H9 (cell line): Measurements from ENCODE around the gene DAPK1. TPM values are rescaled to one million over a fixed set of nuclear protein-coding genes. Genes with fewer than 3 reads are reported as not detected.
A peak's percentile ranks its signal among the peaks of the same experiment; 100 is the strongest.

Experiments used
- DNase-seq: peaks from one replicate; pipeline ENCODE4 v3.0.0-alpha.2; 2017
- H2AFZ ChIP-seq: one replicate; pipeline ENCODE4 v1.6.1; 2013; ENCODE audit warnings: mild to moderate bottlenecking, low read length, control low read depth, moderate library complexity
- H2AK5ac ChIP-seq: 2 replicates; pipeline ENCODE4 v1.6.1; 2013; ENCODE audit warnings: low read length, control low read depth, mixed read lengths; ENCODE audit not compliant: insufficient read length
- H2BK120ac ChIP-seq: one replicate; pipeline ENCODE4 v1.6.1; 2013; ENCODE audit warnings: low read depth, mild to moderate bottlenecking, low read length, control low read depth, inconsistent platforms; ENCODE audit not compliant: poor library complexity, severe bottlenecking
- H2BK12ac ChIP-seq: 2 replicates; pipeline ENCODE4 v1.6.1; 2013; ENCODE audit warnings: low read length, control low read depth, mixed read lengths, low read depth; ENCODE audit not compliant: insufficient read length
- H2BK15ac ChIP-seq: 2 replicates; pipeline ENCODE4 v1.6.1; 2013; ENCODE audit warnings: low read depth, low read length, control low read depth
- H2BK20ac ChIP-seq: one replicate; pipeline ENCODE4 v1.6.1; 2013; ENCODE audit warnings: low read depth, mild to moderate bottlenecking, low read length, control low read depth, inconsistent platforms; ENCODE audit not compliant: poor library complexity, severe bottlenecking
- H2BK5ac ChIP-seq: 2 replicates; pipeline ENCODE4 v1.6.1; 2013; ENCODE audit warnings: low read length, control low read depth, mixed read lengths; ENCODE audit not compliant: insufficient read length
- H3K14ac ChIP-seq: 2 replicates; pipeline ENCODE4 v1.6.1; 2013; ENCODE audit warnings: low read length, control low read depth; ENCODE audit not compliant: insufficient read depth
- H3K18ac ChIP-seq: 2 replicates; pipeline ENCODE4 v1.6.1; 2013; ENCODE audit warnings: low read depth, mild to moderate bottlenecking, mixed read lengths, low read length, control low read depth; ENCODE audit not compliant: insufficient read length
- H3K23ac ChIP-seq: 2 replicates; pipeline ENCODE4 v1.6.1; 2013; ENCODE audit warnings: low read length, control low read depth, mixed read lengths, low read depth; ENCODE audit not compliant: insufficient read length
- H3K23me2 ChIP-seq: 2 replicates; pipeline ENCODE4 v1.6.1; 2013; ENCODE audit warnings: low read depth, mild to moderate bottlenecking, mixed read lengths, low read length, control low read depth; ENCODE audit not compliant: insufficient read length, poor library complexity, severe bottlenecking
- H3K27ac ChIP-seq: 2 replicates; pipeline ENCODE4 v1.5.1; 2013; ENCODE audit warnings: low read length, control low read depth, mixed read lengths, low read depth; ENCODE audit not compliant: insufficient read length
- H3K27me3 ChIP-seq: 2 replicates; pipeline ENCODE4 v1.6.1; 2013; ENCODE audit warnings: low read length, control low read depth, inconsistent platforms; ENCODE audit not compliant: insufficient read depth
- H3K4ac ChIP-seq: 2 replicates; pipeline ENCODE4 v1.6.1; 2013; ENCODE audit warnings: low read depth, mild to moderate bottlenecking, control low read depth, inconsistent platforms, low read length, moderate library complexity
- H3K4me1 ChIP-seq: 2 replicates; pipeline ENCODE4 v1.6.1; 2013; ENCODE audit warnings: low read length, control low read depth, inconsistent platforms; ENCODE audit not compliant: insufficient read depth
- H3K4me2 ChIP-seq: 2 replicates; pipeline ENCODE4 v1.6.1; 2013; ENCODE audit warnings: low read length, control low read depth, mixed read lengths; ENCODE audit not compliant: insufficient read length, insufficient read depth
- H3K56ac ChIP-seq: 2 replicates; pipeline ENCODE4 v1.6.1; 2013; ENCODE audit warnings: low read depth, mild to moderate bottlenecking, mixed read lengths, low read length, control low read depth; ENCODE audit not compliant: insufficient read length
- H3K79me1 ChIP-seq: 2 replicates; pipeline ENCODE4 v1.6.1; 2013; ENCODE audit warnings: low read depth, mild to moderate bottlenecking, moderate library complexity, low read length, control low read depth, inconsistent platforms; ENCODE audit not compliant: insufficient read depth, poor library complexity, severe bottlenecking
- H3K79me2 ChIP-seq: 2 replicates; pipeline ENCODE4 v1.6.1; 2013; ENCODE audit warnings: low read length, control low read depth, inconsistent platforms; ENCODE audit not compliant: insufficient read depth
- H3K9ac ChIP-seq: 2 replicates; pipeline ENCODE4 v1.6.1; 2013; ENCODE audit warnings: low read length, control low read depth, mixed read lengths; ENCODE audit not compliant: insufficient read length; ENCODE audit errors: extremely low read depth
- H3K9me3 ChIP-seq: one replicate; pipeline ENCODE4 v1.6.1; 2013; ENCODE audit warnings: low read depth, low read length, inconsistent platforms; ENCODE audit not compliant: control insufficient read depth
- H3T11ph ChIP-seq: one replicate; pipeline ENCODE4 v1.6.1; 2013; ENCODE audit warnings: mild to moderate bottlenecking, low read length, control low read depth, inconsistent platforms
- H4K20me1 ChIP-seq: one replicate; pipeline ENCODE4 v1.6.1; 2013; ENCODE audit not compliant: control insufficient read depth, insufficient read length, insufficient read depth
- H4K5ac ChIP-seq: 2 replicates; pipeline ENCODE4 v1.6.1; 2013; ENCODE audit warnings: low read depth, mild to moderate bottlenecking, mixed read lengths, low read length, control low read depth; ENCODE audit not compliant: insufficient read length
- H4K8ac ChIP-seq: replicated peaks from 2 replicates; pipeline ENCODE4 v1.6.1; 2013; ENCODE audit warnings: low read length, control low read depth, mixed read lengths, low read depth; ENCODE audit not compliant: insufficient read length
- H4K91ac ChIP-seq: 2 replicates; pipeline ENCODE4 v1.6.1; 2013; ENCODE audit warnings: low read depth, mild to moderate bottlenecking, moderate library complexity, mixed read lengths, low read length, control low read depth; ENCODE audit not compliant: insufficient read length
- H3K27ac Mint-ChIP-seq, 3 experiments: 2 replicates in 2 of 3; 3 replicates in 1 of 3; pipeline ENCODE4 v1.8.0; 2020 to 2021; ENCODE audit warnings: mixed read lengths in 3 of 3, mild to moderate bottlenecking in 1 of 3, moderate library complexity in 1 of 3
- H3K27me3 Mint-ChIP-seq: 2 replicates; pipeline ENCODE4 v1.8.0; 2021; ENCODE audit warnings: low read depth, mild to moderate bottlenecking, moderate library complexity, mixed read lengths
- H3K36me3 Mint-ChIP-seq, 3 experiments: 2 replicates in 2 of 3; 3 replicates in 1 of 3; pipeline ENCODE4 v1.8.0; 2020 to 2021; ENCODE audit warnings: low read depth in 3 of 3, mixed read lengths in 3 of 3; ENCODE audit not compliant: insufficient read depth in 1 of 3
- H3K4me1 Mint-ChIP-seq, 2 experiments: 2 replicates each; pipeline ENCODE4 v1.8.0; 2020; ENCODE audit warnings: mixed read lengths in 2 of 2
- H3K4me3 Mint-ChIP-seq, 2 experiments: 2 replicates in 1 of 2; 3 replicates in 1 of 2; pipeline ENCODE4 v1.8.0; 2020 to 2021; ENCODE audit warnings: mild to moderate bottlenecking in 2 of 2, mixed read lengths in 2 of 2, moderate library complexity in 1 of 2
- H3K9me3 Mint-ChIP-seq, 2 experiments: 2 replicates in 1 of 2; 3 replicates in 1 of 2; pipeline ENCODE4 v1.8.0; 2020; ENCODE audit warnings: mild to moderate bottlenecking in 2 of 2, mixed read lengths in 2 of 2, moderate library complexity in 1 of 2
- WGBS: extraction: QIAGEN DNeasy Blood & Tissue Kit; methylation state at CpG from one replicate; pipeline ENCODE4 v1.1.7; 2013; ENCODE audit warnings: missing lambda C conversion rate, low lambda C conversion rate, mixed read lengths; ENCODE audit not compliant: insufficient read length; ENCODE audit errors: extremely low coverage; 5-methylcytosine and 5-hydroxymethylcytosine counted together
- total RNA-seq: library from RNA; stranded (reverse); gene quantifications from 2 replicates; pipeline ENCODE4 v1.2.1, GENCODE V29; 2021
- TF ChIP-seq, protein P1 (sequence below): fragments of 200-600 bp; sonication (generic); conservative IDR thresholded peaks from 3 replicates; pipeline ENCODE4 v1.8.0; 2021; ENCODE audit warnings: antibody characterized with exemption, mild to moderate bottlenecking

The DAPK1 gene
- total RNA-seq, 1 experiment from 2014 or later: 79.4 TPM

DNA sequence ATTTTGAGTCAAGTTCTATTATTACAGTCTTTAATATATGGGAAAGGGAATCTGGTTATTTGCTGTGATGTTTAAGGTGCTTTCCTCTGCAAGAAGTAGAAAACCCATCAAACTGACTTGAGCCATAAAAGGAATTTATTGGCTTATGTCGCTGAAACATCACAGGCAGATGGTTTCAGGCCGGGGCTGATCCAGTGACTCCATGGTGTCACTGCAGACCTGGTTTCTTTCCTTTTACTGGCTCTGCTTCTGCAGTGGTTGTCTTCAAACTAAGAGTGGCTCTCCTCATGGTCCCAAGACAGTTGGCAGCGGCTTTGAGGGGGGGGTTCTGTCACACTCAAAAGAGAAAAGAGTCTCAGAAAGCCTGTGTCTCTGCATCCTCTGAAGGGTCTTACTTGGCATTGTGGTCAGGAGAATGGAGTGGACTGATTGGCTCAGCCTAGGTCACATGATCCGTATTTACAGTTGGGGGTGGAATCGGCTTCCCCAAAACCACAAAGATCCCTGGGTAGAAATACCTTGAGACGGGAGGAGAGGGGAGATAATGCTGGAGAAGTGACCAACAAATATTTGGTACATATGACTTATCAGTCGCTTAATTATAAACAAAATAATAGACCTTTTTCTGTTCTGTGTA, 106.3 kb downstream of the DAPK1 start:
- WGBS: no CpG with 5 or more reads among the region's 7 CpGs
- no peak overlapping the region for H3K4me2 ChIP-seq
- H4K91ac ChIP-seq: no peak overlapping the region
- peaks cover 48 to 49% of the 10 kb centered on the region in 2 experiments for H3K4me1 Mint-ChIP-seq
- H4K8ac ChIP-seq: no peak overlapping the region
- H3K36me3 Mint-ChIP-seq: peaks cover 26 to 31% (median 26%) of the 10 kb centered on the region in 3 experiments; a peak in 6 of 7 replicates
- H3K14ac ChIP-seq: no peak overlapping the region
- H3K56ac ChIP-seq: no peak overlapping the region
- H3K18ac ChIP-seq: no peak overlapping the region
- H3K79me1 ChIP-seq: peaks cover 3% of the 10 kb centered on the region
- H3K27ac ChIP-seq: no peak overlapping the region
- no peaks in the 10 kb centered on the region for H3K9me3 ChIP-seq
- no peaks in the 10 kb centered on the region for H4K20me1 ChIP-seq
- H3K23me2 ChIP-seq: no peaks in the 10 kb centered on the region
- H2AK5ac ChIP-seq: no peak overlapping the region
- no peaks in the 10 kb centered on the region for H3K27me3 ChIP-seq
- H3K79me2 ChIP-seq: no peaks in the 10 kb centered on the region; the same call in 1 of the 2 replicates
- H3K27me3 Mint-ChIP-seq: no peaks in the 10 kb centered on the region
- no peak overlapping the region for H3K4ac ChIP-seq
- peak overlapping the region in 1 of 3 experiments; percentile 6; a peak in 1 of 7 replicates for H3K27ac Mint-ChIP-seq
- no peak for DNase-seq
- H3K4me1 ChIP-seq: peaks cover 2% of the 10 kb centered on the region
- no peak overlapping the region for H3K23ac ChIP-seq
- H2BK15ac ChIP-seq: no peak overlapping the region
- no peak overlapping the region for H4K5ac ChIP-seq
- H3K9ac ChIP-seq: no peak overlapping the region
- H3K9me3 Mint-ChIP-seq: no peaks in the 10 kb centered on the region
- H2BK5ac ChIP-seq: no peak overlapping the region
- no peak overlapping the region for H2BK120ac ChIP-seq
- no peak overlapping the region for H3K4me3 Mint-ChIP-seq
- TF ChIP-seq, protein P1, sequence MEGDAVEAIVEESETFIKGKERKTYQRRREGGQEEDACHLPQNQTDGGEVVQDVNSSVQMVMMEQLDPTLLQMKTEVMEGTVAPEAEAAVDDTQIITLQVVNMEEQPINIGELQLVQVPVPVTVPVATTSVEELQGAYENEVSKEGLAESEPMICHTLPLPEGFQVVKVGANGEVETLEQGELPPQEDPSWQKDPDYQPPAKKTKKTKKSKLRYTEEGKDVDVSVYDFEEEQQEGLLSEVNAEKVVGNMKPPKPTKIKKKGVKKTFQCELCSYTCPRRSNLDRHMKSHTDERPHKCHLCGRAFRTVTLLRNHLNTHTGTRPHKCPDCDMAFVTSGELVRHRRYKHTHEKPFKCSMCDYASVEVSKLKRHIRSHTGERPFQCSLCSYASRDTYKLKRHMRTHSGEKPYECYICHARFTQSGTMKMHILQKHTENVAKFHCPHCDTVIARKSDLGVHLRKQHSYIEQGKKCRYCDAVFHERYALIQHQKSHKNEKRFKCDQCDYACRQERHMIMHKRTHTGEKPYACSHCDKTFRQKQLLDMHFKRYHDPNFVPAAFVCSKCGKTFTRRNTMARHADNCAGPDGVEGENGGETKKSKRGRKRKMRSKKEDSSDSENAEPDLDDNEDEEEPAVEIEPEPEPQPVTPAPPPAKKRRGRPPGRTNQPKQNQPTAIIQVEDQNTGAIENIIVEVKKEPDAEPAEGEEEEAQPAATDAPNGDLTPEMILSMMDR: no peak
- no peak overlapping the region for H2BK12ac ChIP-seq
- H2AFZ ChIP-seq: no peak overlapping the region
- H3T11ph ChIP-seq: no peak overlapping the region
- H2BK20ac ChIP-seq: no peak overlapping the region
